Left renal cortex interstitium (tissue), 4 donors: Measurements from ENCODE around the gene LRRC8D. TPM values are rescaled to one million over a fixed set of nuclear protein-coding genes. Genes with fewer than 3 reads are reported as not detected.

ENCODE experiments used
- DNase-seq, 4 donors: peaks; one replicate each; pipeline ENCODE4 v3.0.0-alpha.2; 2013; ENCODE audit warnings: low read depth in 4 of 4, low spot score in 2 of 4, missing footprints in 1 of 4
- polyA plus RNA-seq, 4 donors: library from polyadenylated mRNA; unstranded; fragments of 120-200 nt; gene quantifications; one replicate each; pipeline ENCODE4 v1.2.1, GENCODE V29; 2013; ENCODE audit not compliant: insufficient read length in 4 of 4

The LRRC8D gene
- polyA plus RNA-seq, 4 donors: 35.3 to 40.7 (median 38.1) TPM

GRCh38 chr1:89953131-89953626 is 132.3 kb downstream of the LRRC8D start:
- DNase-seq: no peak

GRCh38 chr1:89953929-89954328 is 133.1 kb downstream of the LRRC8D start:
- no peak for DNase-seq

- DNase-seq: no peak
These were observed 133.6 kb downstream of the LRRC8D start for GRCh38 chr1:89954401-89954800.

- DNase-seq: no peak
These were observed 134.7 kb downstream of the LRRC8D start for GRCh38 chr1:89955311-89956205.

GRCh38 chr1:89957107-89957506 is 136.3 kb downstream of the LRRC8D start:
- no peak for DNase-seq

GRCh38 chr1:89958851-89959654 is 138.2 kb downstream of the LRRC8D start:
- DNase-seq: no peak

- no peak for DNase-seq
These were observed 138.9 kb downstream of the LRRC8D start for GRCh38 chr1:89959719-89960118.

GRCh38 chr1:89962024-89962741 is 141.4 kb downstream of the LRRC8D start:
- DNase-seq: no peak

- no peak for DNase-seq
These were observed 141.9 kb downstream of the LRRC8D start for GRCh38 chr1:89962742-89963075.

- no peak for DNase-seq
These were observed 144.4 kb downstream of the LRRC8D start for GRCh38 chr1:89965193-89965768.

GRCh38 chr1:89966656-89967055 is 145.8 kb downstream of the LRRC8D start:
- no peak for DNase-seq

- no peak for DNase-seq
These were observed 150.8 kb downstream of the LRRC8D start for GRCh38 chr1:89971600-89971999.

- no peak for DNase-seq
These were observed 151.2 kb downstream of the LRRC8D start for GRCh38 chr1:89972024-89972423.

- no peak for DNase-seq
These were observed 152.8 kb downstream of the LRRC8D start for GRCh38 chr1:89973471-89974127.

GRCh38 chr1:89974256-89974655 is 153.4 kb downstream of the LRRC8D start:
- DNase-seq: no peak

- no peak for DNase-seq
These were observed 154.1 kb downstream of the LRRC8D start for GRCh38 chr1:89974696-89975470.

GRCh38 chr1:89975540-89976125 is 154.8 kb downstream of the LRRC8D start:
- no peak for DNase-seq

GRCh38 chr1:89978755-89979154 is 157.9 kb downstream of the LRRC8D start:
- DNase-seq: no peak

GRCh38 chr1:89980605-89981004 is 159.8 kb downstream of the LRRC8D start:
- DNase-seq: no peak
